ENCODE measurements around the gene KLC1. TPM values are rescaled to one million over a fixed set of nuclear protein-coding genes. Genes with fewer than 3 reads are reported as not detected.

Gene KLC1
- total RNA-seq, 6 experiments from 2014 or later, result 179 to 204 (median 189) TPM

GRCh38 chr14:103707329-103708263 is 78.6 kb downstream of the KLC1 start:
- TF ChIP-seq CTCF (IDR thresholded peaks at IDR 0.05), result no peak
- peaks cover 30% of the 10 kb centered on the region for H3K36me3 Mint-ChIP-seq (ENCODE audit: low read depth)
- DNase-seq, result no peak

DNA sequence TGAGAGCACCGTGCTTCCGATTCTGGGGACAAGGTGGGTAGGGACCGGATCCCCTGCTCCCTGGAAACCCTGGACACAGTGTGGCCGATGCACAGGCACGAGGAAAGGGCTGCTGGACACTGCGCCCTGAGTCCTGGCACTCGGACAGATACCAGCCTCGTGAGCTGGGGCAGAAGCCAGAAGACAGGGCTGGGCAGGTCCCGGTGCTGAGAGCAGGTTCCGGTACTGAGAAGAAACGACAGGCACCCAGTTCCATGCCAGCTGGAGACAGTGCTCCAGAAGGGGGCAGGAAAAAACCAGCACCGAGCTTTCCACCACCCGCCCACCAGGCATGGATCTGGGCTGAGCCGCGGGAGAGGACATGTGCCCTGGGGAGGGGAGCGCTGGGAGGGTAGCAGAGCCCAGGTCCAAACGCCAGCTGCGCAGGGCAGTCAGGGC is 79.8 kb downstream of the KLC1 start:
- H3K4me3 Mint-ChIP-seq, result peak overlapping the region; percentile 20; the same call in 1 of the 2 replicates
- peaks cover 14% of the 10 kb centered on the region for H3K9me3 Mint-ChIP-seq
- TF ChIP-seq CTCF (IDR thresholded peaks at IDR 0.05), result no peak
- peaks cover 28% of the 10 kb centered on the region for H3K27me3 Mint-ChIP-seq (ENCODE audit: insufficient read depth)
- H3K27ac Mint-ChIP-seq, result no peak overlapping the region
- peaks cover 8% of the 10 kb centered on the region for H3K4me1 Mint-ChIP-seq (ENCODE audit: low read depth)
- DNase-seq, result no peak
- peaks cover 25% of the 10 kb centered on the region for H3K36me3 Mint-ChIP-seq (ENCODE audit: low read depth)

More at GRCh38 chr14:103707329-103708263, 78.6 kb downstream of the KLC1 start:
- Mint-ChIP-seq H3K9me3 (peaks cover 17% of the 10 kb centered on the region), H3K4me1 (ENCODE audit: low read depth) (no peaks in the 10 kb centered on the region; the same call in 1 of the 2 replicates), H3K27me3 (ENCODE audit: insufficient read depth) (peaks cover 27% of the 10 kb centered on the region), H3K27ac (no peak overlapping the region), H3K4me3 (no peak overlapping the region)

DNA sequence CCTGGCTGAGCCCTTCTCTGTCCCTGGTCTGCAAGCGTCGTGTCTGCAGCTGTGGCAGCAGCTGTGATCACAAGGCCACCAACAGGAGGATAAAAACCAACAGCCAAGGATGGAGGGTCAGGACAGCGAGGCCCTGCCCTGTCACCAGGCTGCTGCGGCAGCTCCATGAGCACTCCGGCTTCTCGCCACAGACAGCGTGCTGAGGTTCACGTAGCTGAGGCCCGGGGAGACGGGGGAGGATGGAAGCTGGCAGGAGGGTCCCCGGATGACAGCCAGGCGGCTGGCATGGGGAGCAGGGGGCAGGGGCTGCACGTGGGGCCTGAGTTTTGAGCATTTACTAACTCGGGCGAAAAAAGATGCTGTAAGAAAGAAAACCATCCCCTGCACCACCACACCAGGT is 80.8 kb downstream of the KLC1 start:
- Mint-ChIP-seq H3K9me3 (peaks cover 9% of the 10 kb centered on the region), H3K4me1 (ENCODE audit: low read depth) (peaks cover 14% of the 10 kb centered on the region), H3K36me3 (ENCODE audit: low read depth) (peaks cover 19% of the 10 kb centered on the region), H3K27me3 (ENCODE audit: insufficient read depth) (peaks cover 33% of the 10 kb centered on the region), H3K4me3 (no peak overlapping the region), H3K27ac (no peak overlapping the region)
- no peak for DNase-seq
- TF ChIP-seq CTCF (IDR thresholded peaks at IDR 0.05), result no peak

- Mint-ChIP-seq H3K27ac (no peak overlapping the region; the same call in 1 of the 2 replicates), H3K4me3 (no peak overlapping the region), H3K27me3 (ENCODE audit: insufficient read depth) (peaks cover 34% of the 10 kb centered on the region), H3K9me3 (peaks cover 8% of the 10 kb centered on the region; the same call in 1 of the 2 replicates), H3K4me1 (ENCODE audit: low read depth) (peaks cover 14% of the 10 kb centered on the region), H3K36me3 (ENCODE audit: low read depth) (peaks cover 16% of the 10 kb centered on the region)
- no peak for DNase-seq
- no peak for TF ChIP-seq CTCF (IDR thresholded peaks at IDR 0.05)
Observed at GRCh38 chr14:103710771-103711377, 81.9 kb downstream of the KLC1 start.

- no peak for TF ChIP-seq CTCF (IDR thresholded peaks at IDR 0.05)
- Mint-ChIP-seq H3K36me3 (ENCODE audit: low read depth) (peaks cover 16% of the 10 kb centered on the region), H3K4me1 (ENCODE audit: low read depth) (peaks cover 17% of the 10 kb centered on the region), H3K9me3 (peaks cover 8% of the 10 kb centered on the region; the same call in 1 of the 2 replicates), H3K27ac (0 out of 2 replicates have a peak overlapping the region, but pooled peaks have one; percentile 29), H3K4me3 (no peak overlapping the region), H3K27me3 (ENCODE audit: insufficient read depth) (peaks cover 31% of the 10 kb centered on the region)
- DNase-seq, result no peak
Observed at GRCh38 chr14:103711516-103712431, 82.8 kb downstream of the KLC1 start.

All from HFFc6 (cell line).